GM10248 (cell line): ENCODE results near the gene PNPLA1.

ENCODE experiments used
- CTCF ChIA-PET: fragments of 300-600 bp; sonication (Branson Sonifier 250); formaldehyde crosslinking; extraction: SDS; loops from one replicate; lab custom pipeline; 2021; ENCODE audit warnings: antibody characterized with exemption; lab: Yijun Ruan, JAX
- POLR2A ChIA-PET: fragments of 350-650 bp; sonication (Branson Sonifier 250); formaldehyde crosslinking; extraction: SDS; loops from one replicate; lab custom pipeline; 2020; ENCODE audit warnings: antibody characterized with exemption; lab: Yijun Ruan, JAX
- DNase-seq: peaks from one replicate; pipeline ENCODE4 v3.0.0; 2012; ENCODE audit errors: extremely low spot score
- CTCF ChIP-seq: IDR thresholded peaks from 2 replicates; pipeline ENCODE4 v1.5.1; 2012; ENCODE audit warnings: mild to moderate bottlenecking, low read depth; ENCODE audit errors: extremely low read depth, missing control alignments, control extremely low read depth

Gene PNPLA1

GRCh38 chr6:36269834-36270705, at the start of gene PNPLA1:
PNPLA1 (plus strand) TSS chr6:36270060; CDS start chr6:36270460, 400 bp downstream.
- POLR2A ChIA-PET, result no interaction called here
- no peak for DNase-seq
- CTCF ChIA-PET, result interaction anchor here (2.0 kb wide), 1 partner anchor 13 kb away, joined by 5 read pairs; no protein-coding TSS in a partner anchor
- TF ChIP-seq CTCF, result no peak

GRCh38 chr6:36220226-36220625, 49.6 kb upstream of the PNPLA1 start:
- ChIA-PET CTCF (no interaction called here), POLR2A (no interaction called here)
- DNase-seq, result no peak
- TF ChIP-seq CTCF, result no peak

GRCh38 chr6:36221674-36222073, 48.2 kb upstream of the PNPLA1 start:
- DNase-seq, result no peak
- no peak for TF ChIP-seq CTCF
- CTCF ChIA-PET, result interaction anchor here (1.3 kb wide), 1 partner anchor 98 kb away, joined by 3 read pairs; no protein-coding TSS in a partner anchor
- POLR2A ChIA-PET, result no interaction called here

GRCh38 chr6:36222924-36223323, 46.9 kb upstream of the PNPLA1 start:
- TF ChIP-seq CTCF, result no peak
- CTCF ChIA-PET, result interaction anchor here (0.6 kb wide), 1 partner anchor 109 kb away, joined by 3 read pairs; no protein-coding TSS in a partner anchor
- POLR2A ChIA-PET, result no interaction called here
- no peak for DNase-seq

- DNase-seq, result no peak
- CTCF ChIA-PET, result interaction anchor here (1.3 kb wide), 1 partner anchor 15 kb away, joined by 3 read pairs; no protein-coding TSS in a partner anchor
- POLR2A ChIA-PET, result no interaction called here
- no peak for TF ChIP-seq CTCF
Measured at GRCh38 chr6:36223706-36224105, 46.2 kb upstream of the PNPLA1 start.

- CTCF ChIA-PET, result interaction anchor here (1.3 kb wide), 2 partner anchors 9 to 13 kb away, joined by 3 to 4 read pairs; no protein-coding TSS in a partner anchor
- POLR2A ChIA-PET, result no interaction called here
- no peak for DNase-seq
- no peak for TF ChIP-seq CTCF
Measured at GRCh38 chr6:36224918-36225461, 44.9 kb upstream of the PNPLA1 start.
